GM19025 (cell line): ENCODE results near the gene RBM43.
"Not testable (repeated sequence)": the region's sequence is repeated elsewhere in the genome, so short reads cannot be mapped to it uniquely, and the experiment has no call there.

Source experiments
- ATAC-seq: cut with Tn5 transposase; IDR thresholded peaks from one replicate; pipeline ENCODE4 v1.9.1; 2021; ENCODE audit warnings: mild to moderate bottlenecking, low read depth, moderate library complexity; ENCODE audit not compliant: unreplicated experiment

RBM43 gene

DNA sequence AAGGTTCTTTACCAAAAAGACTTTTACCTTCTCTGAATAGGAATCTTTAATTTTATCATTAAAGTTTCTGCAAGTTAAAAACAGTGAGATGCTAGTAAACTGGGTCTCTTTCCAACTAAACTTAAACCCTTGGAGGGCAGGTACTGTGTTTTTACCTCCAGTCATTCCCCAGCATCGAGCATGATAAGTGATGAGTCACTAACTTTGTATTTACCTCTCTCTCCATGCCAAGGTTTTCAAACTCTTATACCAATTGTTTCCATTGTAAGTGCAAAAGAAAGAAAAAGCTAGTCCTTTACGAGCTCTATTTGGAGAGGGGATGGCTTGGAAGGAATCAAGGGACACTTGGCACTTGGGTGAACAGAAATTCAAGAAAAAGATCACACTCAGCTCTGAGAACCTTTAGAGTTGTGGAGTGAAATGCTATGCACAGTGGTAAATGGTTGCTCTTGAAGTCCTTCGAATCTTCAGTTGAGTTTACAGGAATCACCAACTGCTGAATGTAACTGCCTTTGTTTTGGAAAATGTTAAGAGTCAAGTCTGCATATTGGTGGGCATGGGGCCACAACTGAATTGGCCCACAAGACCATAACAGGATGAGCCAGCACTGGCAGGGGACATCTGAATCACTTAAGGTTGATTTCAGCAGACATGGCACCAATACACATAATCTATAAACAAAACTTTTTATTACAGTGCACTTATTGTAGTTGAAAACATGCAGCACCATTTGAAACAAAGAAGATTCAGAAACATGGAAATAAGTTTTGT lies 8.3 kb upstream of the RBM43 start:
- ATAC-seq: no peak

DNA sequence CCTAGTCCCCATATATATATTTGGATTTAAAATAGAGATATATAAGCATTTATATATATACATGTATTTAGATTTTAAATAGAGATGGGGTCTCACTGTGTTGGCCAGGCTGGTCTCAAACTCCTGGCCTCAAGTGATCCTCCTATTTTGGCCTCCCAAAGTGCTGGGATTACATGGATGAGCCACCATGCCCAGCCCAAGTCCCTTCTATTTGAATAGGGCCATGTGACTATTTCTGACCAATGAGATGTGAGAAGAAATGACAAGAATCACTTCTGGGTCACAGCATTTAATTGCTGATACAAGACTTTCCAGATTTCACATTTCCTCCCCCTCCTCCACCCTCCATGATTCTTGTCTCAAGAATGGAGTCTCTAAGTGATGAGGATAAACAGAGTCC lies 6.4 kb upstream of the RBM43 start:
- no peak for ATAC-seq

DNA sequence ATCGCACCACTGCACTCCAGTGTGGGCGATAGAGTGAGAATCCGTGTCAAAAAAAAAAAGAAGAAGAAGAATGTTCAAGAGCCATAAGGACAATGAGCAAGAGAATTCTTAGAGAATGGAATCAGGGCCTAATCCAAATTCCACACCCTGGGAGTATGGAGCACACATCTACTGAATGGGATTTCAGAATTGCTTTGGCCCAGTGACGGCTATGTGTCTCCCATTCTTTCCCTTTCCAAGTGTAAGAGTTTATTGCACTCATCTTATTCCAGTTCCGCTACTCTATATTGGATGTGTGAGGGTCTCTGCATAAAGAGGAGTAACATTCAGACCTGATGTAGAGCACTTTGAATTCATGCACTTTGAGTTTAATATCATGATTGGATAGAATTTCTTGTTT lies 5.9 kb upstream of the RBM43 start:
- ATAC-seq: no peak

DNA sequence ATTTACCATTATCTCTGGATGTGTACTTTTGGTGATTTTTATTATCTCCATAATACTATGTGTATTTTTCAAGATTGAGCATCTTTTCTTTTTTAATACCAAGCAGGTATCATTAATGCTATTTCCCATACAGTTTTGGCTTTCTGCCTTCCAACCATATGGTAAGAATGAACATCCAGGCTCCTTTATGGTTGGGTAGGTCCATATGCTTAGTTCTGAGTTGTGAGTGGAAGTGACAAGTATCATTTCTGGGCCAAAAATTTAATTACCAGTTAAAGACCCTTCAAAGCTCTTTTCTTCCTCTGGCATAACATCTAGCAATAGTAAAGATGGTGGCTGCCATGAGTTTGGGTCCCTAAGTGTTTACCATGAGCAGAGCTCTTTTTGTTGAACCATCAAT lies 4.3 kb upstream of the RBM43 start:
- no peak for ATAC-seq

DNA sequence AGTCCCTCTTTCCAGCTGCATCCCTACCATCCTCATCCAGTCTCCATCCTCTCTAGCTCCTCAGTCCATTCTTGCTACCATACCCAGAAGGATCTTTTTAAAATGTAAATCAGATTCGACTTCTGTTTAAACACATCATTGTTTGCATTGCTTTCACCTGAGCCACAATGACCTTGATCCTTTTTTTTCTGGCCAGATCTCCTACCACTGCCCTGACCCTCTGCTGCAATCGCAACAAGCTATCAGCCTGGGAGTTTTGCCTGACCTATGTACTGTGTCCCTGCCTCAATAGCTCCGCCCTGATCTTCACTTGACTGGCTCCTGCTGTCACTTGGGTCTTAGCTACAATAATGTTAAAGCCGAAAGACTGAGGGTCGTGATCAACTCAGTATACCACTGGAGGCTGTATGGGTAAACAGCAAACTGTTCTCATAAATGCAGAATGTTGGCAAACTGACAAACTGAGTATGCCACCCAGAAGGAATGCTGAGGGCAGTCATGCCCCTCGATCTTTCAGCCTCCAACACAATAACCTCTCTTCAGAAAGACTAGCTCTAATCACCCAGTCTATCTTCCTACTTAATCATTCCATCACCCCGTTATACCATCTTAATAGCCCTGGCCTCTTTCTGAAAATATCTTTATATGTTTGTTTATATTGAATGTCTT lies 2.6 kb upstream of the RBM43 start:
- ATAC-seq: no peak

DNA sequence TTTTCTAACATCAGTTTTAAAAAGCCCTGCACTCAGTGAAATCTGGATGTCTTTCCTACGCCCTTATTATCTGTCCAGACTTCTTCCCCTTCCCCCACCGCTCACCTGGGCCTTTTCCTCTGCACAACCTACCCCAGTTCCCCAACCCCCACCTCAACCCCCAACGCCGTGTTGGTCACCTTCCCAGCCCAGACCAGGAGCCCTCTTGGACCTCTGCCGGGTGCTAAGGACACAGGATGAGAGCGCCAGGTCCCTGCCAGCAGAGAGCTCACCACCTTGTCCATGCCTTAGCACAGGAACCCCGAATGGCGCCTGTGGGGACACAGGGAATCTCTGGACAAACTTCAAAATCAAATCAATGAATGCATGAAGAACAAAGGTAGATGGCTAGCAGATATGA lies 966 bp upstream of the RBM43 start:
- no peak for ATAC-seq

DNA sequence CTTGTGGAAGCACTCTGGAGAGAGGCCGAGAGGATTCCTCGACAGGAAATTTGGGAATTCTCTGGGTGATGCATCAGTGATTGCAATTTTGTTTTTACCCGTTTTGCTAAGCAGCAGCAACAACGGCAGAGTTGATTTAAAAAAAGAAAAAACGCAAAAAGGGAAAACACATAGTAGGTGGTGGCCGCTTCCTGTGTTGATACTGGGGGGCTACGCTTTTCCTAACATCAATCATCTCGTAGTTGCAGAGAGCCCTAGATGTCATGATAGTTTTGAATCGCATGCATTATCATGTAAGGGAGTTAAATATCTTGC lies 271 bp upstream of the RBM43 start:
- ATAC-seq: no peak

DNA sequence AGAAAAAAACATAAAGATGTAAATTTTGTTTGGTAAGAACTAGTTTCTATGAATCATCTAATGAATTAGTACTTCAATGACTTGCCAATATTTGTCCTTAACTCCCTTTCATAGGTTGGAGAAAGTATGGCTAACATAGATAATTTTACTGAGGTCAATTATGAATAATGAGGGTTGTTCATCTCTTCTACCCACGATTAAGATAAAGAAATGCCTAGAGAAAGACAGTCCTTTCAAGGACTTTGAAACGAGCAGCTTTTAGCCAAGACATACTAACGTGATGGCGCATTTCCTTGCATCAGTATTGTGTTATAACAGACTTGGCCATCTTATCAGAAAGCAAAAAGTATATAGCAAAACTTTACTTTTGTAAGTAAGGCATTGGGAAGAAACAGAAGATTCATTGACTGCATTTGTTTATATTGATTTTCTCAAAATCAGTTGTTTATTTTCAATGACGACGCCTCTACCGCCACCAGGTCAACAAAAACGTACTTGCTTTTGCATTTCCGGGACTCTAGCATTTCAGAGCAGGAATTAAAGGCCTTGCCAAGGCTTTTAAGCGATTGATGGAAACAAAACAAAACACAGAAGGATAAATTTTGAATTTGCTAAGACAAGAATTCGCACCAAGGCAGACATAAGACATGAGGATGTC lies 961 bp downstream of the RBM43 start:
- no peak for ATAC-seq

DNA sequence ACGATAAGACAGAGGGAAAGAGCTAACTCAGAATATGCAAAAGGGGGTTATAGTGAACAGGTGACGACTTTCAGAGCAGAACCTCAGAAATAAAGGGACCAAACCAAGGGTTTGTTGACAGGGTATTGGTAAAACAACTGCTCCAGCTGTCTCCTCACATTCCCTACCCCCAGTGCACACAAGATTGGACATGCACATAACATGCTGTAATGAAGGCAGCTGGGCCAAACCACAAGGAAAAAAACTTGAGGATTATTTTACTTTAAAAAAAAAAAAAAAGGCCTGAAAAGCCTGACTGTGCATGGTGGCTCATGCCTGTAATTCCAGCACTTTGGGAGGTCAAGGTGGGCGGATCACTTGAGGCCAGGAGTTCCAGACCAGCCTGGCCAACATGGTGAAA lies 3.5 kb downstream of the RBM43 start:
- no peak for ATAC-seq

DNA sequence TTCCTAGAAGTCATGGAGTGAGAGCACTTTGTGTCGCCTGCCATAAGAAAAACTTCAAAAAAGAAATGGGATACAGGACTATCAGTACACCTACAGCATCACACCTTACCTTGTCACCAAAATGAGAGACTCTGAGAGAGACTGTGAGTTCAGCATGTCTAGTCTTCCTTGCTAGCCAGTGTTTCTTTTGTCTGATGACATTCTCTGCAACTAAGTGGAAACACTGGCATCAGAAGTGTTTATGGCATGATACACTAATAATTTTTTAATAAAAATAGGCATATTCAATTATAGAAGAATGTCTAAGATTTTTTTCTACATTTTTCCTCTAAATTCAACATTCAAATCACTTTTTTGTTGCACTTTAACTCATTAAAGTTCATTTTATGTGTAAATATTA lies 9.0 kb downstream of the RBM43 start:
- ATAC-seq: no peak

DNA sequence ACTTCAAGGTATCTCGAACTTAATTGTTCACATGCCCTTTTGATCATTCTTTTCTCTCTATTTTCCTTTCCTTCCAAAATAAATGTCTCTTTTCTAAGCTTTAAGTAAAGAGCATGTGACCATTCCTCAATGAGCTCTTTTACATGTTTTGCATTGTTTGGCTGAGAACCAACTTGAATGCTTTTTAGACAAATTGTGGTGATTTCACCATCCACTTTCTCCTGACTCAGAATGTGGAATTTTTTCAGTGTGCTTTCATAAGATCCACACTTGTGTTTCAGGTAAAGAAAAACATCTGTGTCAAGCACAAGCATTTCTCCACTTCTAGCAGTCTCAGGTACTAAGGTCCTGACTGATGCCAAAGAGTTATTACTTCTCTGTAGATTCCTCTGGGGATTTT lies 10.7 kb downstream of the RBM43 start:
- no peak for ATAC-seq

DNA sequence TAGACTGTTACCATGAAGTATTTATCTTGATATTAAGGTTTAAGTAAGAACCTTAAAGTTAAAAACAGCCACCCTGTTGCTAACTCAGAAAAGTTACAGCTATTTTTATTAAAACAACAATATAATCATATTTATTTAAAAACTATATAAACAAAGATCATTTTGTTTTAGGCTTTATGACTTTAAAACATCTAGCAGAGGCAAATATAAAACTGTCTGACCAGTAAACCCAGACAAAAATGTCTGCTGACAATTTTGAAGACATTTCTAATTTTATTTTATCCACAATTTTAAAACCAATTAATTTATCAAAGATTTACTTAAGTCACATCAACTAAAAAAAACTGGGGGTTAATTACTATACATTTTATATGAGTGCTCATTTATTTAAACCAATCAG lies 14.2 kb downstream of the RBM43 start:
- ATAC-seq: no peak

DNA sequence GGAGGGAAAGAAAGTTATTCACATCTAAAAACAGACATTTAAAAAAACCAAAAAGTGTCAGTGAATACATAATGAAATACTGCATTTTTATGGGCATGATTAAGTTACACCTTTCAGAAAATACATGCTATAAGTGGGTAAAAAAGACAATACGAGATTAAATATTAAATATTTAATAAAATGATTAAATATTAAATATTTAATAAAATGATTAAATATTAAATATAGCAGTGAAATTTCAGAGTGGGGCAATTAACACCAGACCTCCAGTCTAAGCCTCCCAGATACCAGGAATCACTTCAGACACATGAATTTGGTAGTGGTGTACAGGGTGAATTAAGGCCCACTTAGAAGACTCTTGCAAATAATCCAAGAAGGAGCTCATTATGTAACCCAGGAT lies 15.5 kb downstream of the RBM43 start:
- no peak for ATAC-seq

DNA sequence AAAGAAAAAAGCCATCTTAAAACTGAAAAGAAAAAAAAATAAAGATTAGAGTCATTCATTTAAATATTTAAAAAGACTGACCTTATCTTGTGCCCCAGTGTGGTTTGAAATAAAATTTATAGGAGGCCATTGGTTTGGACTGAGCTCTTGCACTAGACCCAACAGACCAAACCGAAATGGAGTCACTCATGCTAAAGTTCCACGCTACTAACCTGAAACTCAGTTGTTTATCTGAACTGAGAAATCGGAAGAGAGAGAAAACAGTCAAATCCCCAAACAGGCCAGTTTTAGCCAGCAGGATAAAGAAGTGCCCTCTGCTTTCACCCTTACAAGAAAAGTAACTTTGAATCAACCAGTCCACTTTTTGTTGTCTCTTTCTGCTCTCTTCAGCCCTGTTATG lies 18.2 kb downstream of the RBM43 start:
- no peak for ATAC-seq

DNA sequence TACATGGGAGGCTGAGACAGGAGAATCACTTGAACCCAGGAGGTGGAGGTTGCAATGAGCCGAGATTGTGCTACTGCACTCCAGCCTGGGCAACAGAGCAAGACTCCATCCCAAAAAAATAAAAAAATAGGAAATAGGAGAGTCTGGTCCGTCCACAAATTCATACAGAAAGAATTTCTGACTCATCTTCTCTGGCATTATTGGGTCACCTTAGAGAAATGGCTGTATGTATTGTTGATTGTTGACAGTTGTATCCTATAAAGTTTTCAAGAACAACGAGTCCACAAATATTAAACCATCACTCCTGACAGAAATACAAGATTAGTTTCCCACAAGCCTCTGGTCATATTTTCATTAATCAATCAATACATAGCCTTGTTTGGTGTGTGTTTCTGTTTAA lies 20.4 kb downstream of the RBM43 start:
- no peak for ATAC-seq

DNA sequence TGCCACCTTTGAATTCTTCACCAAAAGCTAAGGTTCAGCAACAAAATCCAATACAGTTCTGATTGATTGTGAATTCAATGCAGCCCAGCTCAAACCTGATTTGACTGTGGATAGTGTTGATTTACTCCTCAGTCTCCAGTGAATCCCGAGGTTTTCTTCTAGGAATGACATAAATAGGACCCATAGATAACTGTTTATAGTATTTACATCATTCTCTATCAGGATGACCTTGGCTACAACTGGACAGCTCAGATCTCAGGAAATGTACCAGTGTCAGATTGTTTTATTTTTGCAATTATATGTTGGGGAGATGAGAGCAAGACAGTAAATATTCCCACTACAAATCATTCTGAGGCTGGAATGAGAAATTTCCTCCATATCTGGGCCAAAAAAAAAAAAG lies 21.2 kb downstream of the RBM43 start:
- ATAC-seq: no peak

DNA sequence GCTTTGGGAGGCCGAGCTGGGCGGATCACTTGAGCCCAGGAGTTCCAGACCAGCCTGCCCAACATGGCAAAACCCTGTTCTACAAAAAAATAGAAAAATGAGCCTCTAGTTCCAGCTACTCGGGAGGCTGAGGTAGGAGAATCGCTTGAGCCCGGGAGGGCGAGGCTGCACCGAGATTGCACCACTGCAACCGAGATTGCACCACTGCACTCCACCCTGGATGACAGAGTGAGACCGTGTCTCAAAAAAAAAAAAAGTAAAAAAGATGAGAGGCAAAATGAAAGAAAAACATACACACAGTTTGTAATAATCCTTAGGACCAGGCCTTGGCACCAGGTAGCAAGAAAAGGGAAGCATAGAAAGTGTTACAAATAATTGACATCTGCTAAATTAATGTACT lies 22.0 kb downstream of the RBM43 start:
- ATAC-seq: no peak

DNA sequence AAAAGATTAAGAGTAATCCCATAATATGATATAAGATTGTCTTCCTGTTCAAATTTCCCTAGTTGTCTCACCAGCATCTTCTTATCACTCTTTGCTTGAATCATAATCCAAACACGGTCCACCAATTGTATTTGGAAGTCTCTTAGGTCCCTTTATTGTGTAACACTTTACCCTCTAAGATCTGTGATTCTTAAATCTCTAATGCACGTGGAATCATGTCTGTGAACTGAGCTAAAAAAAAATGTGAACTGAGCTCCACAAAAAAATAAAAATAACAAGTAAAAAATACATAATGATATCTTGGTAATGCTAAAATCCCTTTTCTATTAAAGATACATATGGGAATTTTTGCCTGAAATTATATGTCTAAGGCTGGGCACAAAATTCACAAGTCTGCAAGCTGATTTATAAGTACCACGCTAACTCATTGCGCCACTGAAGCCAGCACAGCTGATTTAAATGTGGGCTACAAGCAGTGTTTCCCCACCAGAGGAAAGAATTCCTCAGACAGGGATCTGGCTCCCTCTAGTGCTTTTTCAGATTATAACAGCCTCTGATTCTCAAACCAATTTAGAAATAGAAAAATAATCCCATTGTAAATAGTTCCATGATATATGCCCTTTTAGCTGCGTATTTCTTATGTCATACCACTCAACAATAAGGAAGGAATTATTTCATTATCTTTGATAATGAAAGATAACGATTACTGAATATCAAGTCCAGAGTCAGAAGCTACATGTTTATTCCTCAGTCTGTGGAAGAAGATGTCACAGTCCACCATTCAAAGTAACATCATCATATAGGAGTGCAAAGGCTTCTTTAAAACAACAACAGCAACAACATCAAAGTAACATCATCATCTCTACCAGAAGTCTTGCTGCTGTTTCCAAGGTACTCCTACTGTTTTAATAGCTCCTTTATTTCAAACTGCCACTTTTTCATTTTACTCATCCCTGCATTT lies 22.9 kb downstream of the RBM43 start:
- ATAC-seq: no peak

DNA sequence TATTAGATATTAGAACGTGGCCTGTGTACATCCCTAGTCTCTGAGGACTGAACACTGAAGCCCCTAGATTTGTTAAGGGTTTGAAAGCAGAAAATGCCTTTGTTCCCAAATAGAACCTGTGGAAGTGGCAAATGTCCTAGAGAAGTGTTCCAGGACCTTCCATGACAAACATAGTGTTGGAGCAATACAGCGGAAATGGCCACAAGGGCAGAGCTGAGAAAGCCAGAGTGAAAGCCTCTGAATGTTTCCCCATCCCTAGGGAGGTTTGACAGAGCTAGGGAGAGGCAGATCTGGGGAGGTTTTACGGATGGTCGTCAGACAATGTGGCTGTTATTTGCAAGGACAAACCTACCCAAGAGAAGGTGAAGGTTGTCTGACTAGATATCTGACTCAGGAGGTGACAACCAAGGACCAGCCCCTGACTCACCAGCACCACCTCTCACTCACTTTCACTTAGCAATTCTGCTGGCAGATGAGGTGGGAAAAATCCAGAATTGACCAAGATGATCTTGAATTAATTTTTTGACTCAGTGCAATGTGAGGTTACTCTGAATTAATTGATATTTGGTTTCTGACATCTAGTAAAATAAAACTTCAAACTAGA lies 24.1 kb downstream of the RBM43 start:
- ATAC-seq: no peak

DNA sequence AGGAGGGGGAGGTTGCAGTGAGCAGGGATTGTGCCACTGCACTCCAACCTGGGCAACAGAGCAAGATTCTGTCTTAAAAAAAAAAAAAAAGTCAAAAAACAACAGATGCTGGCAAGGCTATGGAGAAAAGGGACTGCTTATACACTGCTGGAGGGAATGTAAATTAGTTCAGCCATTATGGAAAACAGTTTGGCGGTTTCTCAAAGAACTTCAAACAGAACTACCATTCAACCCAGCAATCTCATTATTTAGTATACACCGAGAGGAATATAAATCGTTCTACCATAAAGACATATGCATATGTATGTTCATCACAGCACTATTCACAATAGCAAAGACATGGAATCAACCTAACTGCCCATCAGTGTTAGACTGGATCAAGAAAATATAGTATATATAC lies 27.9 kb downstream of the RBM43 start:
- not testable (repeated sequence) for ATAC-seq

DNA sequence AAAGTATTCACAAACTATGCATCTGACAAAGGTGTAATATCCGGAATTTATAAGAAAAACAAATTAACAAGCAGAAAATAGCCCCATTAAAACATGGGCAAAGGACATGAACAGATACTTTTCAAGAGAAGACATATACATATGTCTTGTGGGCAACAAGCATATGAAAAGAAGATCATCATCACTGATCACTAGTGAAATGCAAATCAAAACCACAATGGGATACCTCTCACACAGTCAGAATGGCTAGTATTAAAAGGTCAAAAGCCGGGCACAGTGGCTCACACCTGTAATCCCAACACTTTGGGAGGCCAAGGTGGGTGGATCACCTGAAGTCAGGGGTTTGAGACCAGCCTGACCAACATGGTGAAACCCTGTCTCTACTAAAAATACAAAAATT lies 28.4 kb downstream of the RBM43 start:
- not testable (repeated sequence) for ATAC-seq
